Liver (tissue), 9 donors: ENCODE measurements around the gene GARIN1A. TPM values are rescaled to one million over a fixed set of nuclear protein-coding genes. Genes with fewer than 3 reads are reported as not detected.

Source experiments
- DNase-seq: peaks from one replicate; pipeline ENCODE4 v3.0.0-alpha.2; 2017; ENCODE audit warnings: low spot score
- H3K27ac ChIP-seq, 2 donors: one replicate each; pipeline ENCODE4 v1.7.0; 2013; ENCODE audit warnings: inconsistent platforms in 2 of 2, low read length in 2 of 2, control low read depth in 1 of 2, low read depth in 1 of 2, mild to moderate bottlenecking in 1 of 2
- H3K27me3 ChIP-seq, 4 donors: one replicate each; pipeline versions ENCODE4 v1.6.1 to v1.7.0; 2013; ENCODE audit warnings: low read length in 3 of 4, inconsistent platforms in 1 of 4, mild to moderate bottlenecking in 1 of 4, moderate library complexity in 1 of 4; ENCODE audit not compliant: control insufficient read depth in 4 of 4, insufficient read depth in 4 of 4
- H3K36me3 ChIP-seq, 4 donors: one replicate each; pipeline versions ENCODE4 v1.6.1 to v1.7.0; 2013; ENCODE audit warnings: low read length in 3 of 4, mild to moderate bottlenecking in 3 of 4, low read depth in 1 of 4, moderate library complexity in 1 of 4; ENCODE audit not compliant: control insufficient read depth in 4 of 4, insufficient read depth in 3 of 4
- H3K4me1 ChIP-seq, 4 donors: one replicate each; pipeline versions ENCODE4 v1.6.1 to v1.7.0; 2013; ENCODE audit warnings: low read length in 3 of 4, mild to moderate bottlenecking in 3 of 4, moderate library complexity in 1 of 4; ENCODE audit not compliant: control insufficient read depth in 4 of 4, insufficient read depth in 4 of 4
- H3K4me3 ChIP-seq, 3 donors: one replicate each; pipeline versions ENCODE4 v1.6.1 to v1.7.0; 2013; ENCODE audit warnings: low read length in 3 of 3, control low read depth in 1 of 3, low read depth in 1 of 3, mild to moderate bottlenecking in 1 of 3
- H3K9ac ChIP-seq, 2 donors: one replicate each; pipeline ENCODE4 v1.7.0; 2013; ENCODE audit warnings: low read length in 2 of 2, mild to moderate bottlenecking in 2 of 2, moderate library complexity in 2 of 2, control low read depth in 1 of 2, low read depth in 1 of 2
- H3K9me3 ChIP-seq, 4 donors: one replicate each; pipeline versions ENCODE4 v1.6.1 to v1.7.0; 2013; ENCODE audit warnings: low read length in 3 of 4; ENCODE audit not compliant: control insufficient read depth in 4 of 4
- CTCF ChIP-seq: fragments of 150-350 bp; IDR thresholded peaks from 2 replicates; pipeline ENCODE4 v1.5.1; 2017; ENCODE audit warnings: improper control_type of control experiment, low read depth, low read length; ENCODE audit not compliant: missing input control
- EGR1 ChIP-seq, 2 donors: IDR thresholded peaks; 2 replicates each; pipeline ENCODE4 v1.6.1; 2016 to 2018; ENCODE audit warnings: antibody characterized with exemption in 2 of 2, low read depth in 2 of 2
- FOXA1 ChIP-seq: IDR thresholded peaks from 2 replicates; pipeline ENCODE4 v1.6.1; 2016; ENCODE audit warnings: antibody characterized with exemption
- FOXA2 ChIP-seq: IDR thresholded peaks from 2 replicates; pipeline ENCODE4 v1.6.1; 2016; ENCODE audit warnings: antibody characterized with exemption
- GABPA ChIP-seq, 2 donors: IDR thresholded peaks in 1 of 2; conservative IDR thresholded peaks in 1 of 2; 2 replicates each; pipeline ENCODE4 v1.6.1; 2016; ENCODE audit warnings: antibody characterized with exemption in 2 of 2, mild to moderate bottlenecking in 1 of 2, moderate library complexity in 1 of 2
- HNF4A ChIP-seq, 2 donors: conservative IDR thresholded peaks; 2 replicates each; pipeline ENCODE4 v1.6.1; 2016; ENCODE audit warnings: antibody characterized with exemption in 2 of 2, mild to moderate bottlenecking in 2 of 2
- HNF4G ChIP-seq: IDR thresholded peaks from 2 replicates; pipeline ENCODE4 v1.6.1; 2016; ENCODE audit warnings: antibody characterized with exemption
- JUND ChIP-seq, 2 donors: IDR thresholded peaks; 2 replicates each; pipeline ENCODE4 v1.6.1; 2016; ENCODE audit warnings: antibody characterized with exemption in 2 of 2
- MAX ChIP-seq: IDR thresholded peaks from 2 replicates; pipeline ENCODE4 v1.6.1; 2016; ENCODE audit warnings: antibody characterized with exemption
- NR2F2 ChIP-seq: IDR thresholded peaks from 2 replicates; pipeline ENCODE4 v1.6.1; 2016; ENCODE audit warnings: antibody characterized with exemption
- RAD21 ChIP-seq, 2 donors: IDR thresholded peaks; 2 replicates each; pipeline ENCODE4 v1.6.1; 2016; ENCODE audit warnings: antibody characterized with exemption in 2 of 2, mild to moderate bottlenecking in 2 of 2
- REST ChIP-seq: IDR thresholded peaks from 2 replicates; pipeline ENCODE4 v1.6.1; 2016; ENCODE audit warnings: antibody characterized with exemption, mild to moderate bottlenecking
- RXRA ChIP-seq, 2 donors: IDR thresholded peaks; 2 replicates each; pipeline ENCODE4 v1.6.1; 2017 to 2018; ENCODE audit warnings: antibody characterized with exemption in 2 of 2, mild to moderate bottlenecking in 1 of 2
- TAF1 ChIP-seq: conservative IDR thresholded peaks from 2 replicates; pipeline ENCODE4 v1.6.1; 2016; ENCODE audit warnings: antibody characterized with exemption, mild to moderate bottlenecking
- YY1 ChIP-seq: IDR thresholded peaks from 2 replicates; pipeline ENCODE4 v1.6.1; 2016; ENCODE audit warnings: antibody characterized with exemption, mild to moderate bottlenecking
- ZBTB33 ChIP-seq: IDR thresholded peaks from 2 replicates; pipeline ENCODE4 v1.6.1; 2016; ENCODE audit warnings: antibody characterized with exemption
- WGBS: extraction: QIAGEN DNeasy Blood & Tissue Kit; methylation state at CpG from one replicate; pipeline ENCODE4 v1.1.7; 2013; 5-methylcytosine and 5-hydroxymethylcytosine counted together
- polyA plus RNA-seq, 2 donors: library from polyadenylated mRNA; stranded (reverse) in 1 of 2; unstranded in 1 of 2; fragments of 200-250 nt in 1 of 2; fragments of >200 nt in 1 of 2; fragmentation: Nextera tagmentation in 1 of 2; extraction: Ambion mirVana in 1 of 2; gene quantifications; one replicate each; pipeline versions ENCODE4 v1.2.1 to v1.2.3, GENCODE V29; 2013 to 2015
- total RNA-seq, 2 donors: library from RNA; depleted of rRNA; stranded (reverse); fragments of >200 nt; gene quantifications; one replicate each; pipeline ENCODE4 v1.2.3, GENCODE V29; 2014
- TF ChIP-seq, protein P1 (sequence below): IDR thresholded peaks from 2 replicates; pipeline ENCODE4 v1.6.1; 2016; ENCODE audit warnings: antibody characterized with exemption
- donor health status: healthy.
- donor health status: healthy.
- donor health status: healthy.
- donor health status: healthy.
- donor health status: healthy.

The GARIN1A gene
- total and polyA plus RNA-seq, 4 donors, result 0.08 to 0.50 (median 0.19) TPM

DNA sequence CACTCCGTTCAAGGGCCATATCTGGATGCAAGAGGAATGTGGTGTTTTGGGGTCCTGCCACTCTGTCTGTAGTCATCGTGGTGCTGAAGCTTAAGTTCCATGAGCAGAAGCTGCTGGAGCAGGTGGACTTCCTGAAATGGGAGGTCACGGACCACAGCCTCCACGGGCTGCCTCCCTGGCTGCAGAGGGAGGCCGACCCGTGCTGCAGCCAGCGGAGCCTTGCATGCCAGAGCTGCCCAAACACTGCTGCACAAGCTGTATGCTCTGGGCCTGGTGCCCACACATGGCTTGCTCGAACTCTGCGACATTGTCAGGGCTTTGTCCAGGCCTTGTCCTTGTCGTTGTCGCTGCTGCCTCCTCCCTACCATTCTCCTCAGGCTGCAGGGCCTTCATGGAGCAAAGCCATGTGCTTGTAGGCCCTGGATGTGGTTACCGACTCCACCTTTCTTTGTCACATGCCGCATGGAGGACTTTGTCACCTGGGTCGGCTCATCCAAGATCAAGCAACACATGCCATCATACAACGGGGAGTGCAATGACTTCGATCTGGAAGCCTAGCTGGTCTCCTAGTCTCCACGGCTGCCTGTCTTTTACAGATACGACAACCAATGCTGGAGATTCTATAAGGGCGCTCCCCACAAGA is 21.4 kb downstream of the GARIN1A start:
- no peaks in the 10 kb centered on the region for H3K36me3 ChIP-seq
- 91% methylated on average over 19 of the region's 19 CpGs for WGBS

DNA sequence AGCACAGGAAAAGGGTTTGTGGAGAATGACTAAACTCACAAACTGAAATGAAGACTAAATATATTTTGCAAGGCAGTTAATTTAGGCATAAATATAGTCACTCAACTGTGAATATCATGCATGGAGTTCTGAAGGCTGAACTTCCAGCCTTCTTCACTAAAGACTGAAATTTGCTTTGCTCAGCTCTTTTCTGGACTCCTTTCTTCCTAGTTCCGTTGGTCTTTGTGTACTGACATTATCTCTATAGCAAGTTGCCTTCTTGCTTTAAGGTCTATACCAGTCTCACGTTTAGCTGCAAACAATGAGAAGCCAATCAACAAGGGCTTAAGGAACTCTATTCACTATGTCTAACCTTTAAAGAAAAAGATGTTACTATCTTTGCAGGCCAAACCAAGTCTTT is 22.6 kb downstream of the GARIN1A start:
- DNase-seq, result no peak
- WGBS, result 32% methylated on average over 2 of the region's 2 CpGs
- Histone ChIP-seq H3K4me1 (peaks cover 0 to 3% (median 0%) of the 10 kb centered on the region in 4 donors), H3K27ac (no peak overlapping the region), H3K9me3 (no peaks in the 10 kb centered on the region), H3K4me3 (no peak overlapping the region), H3K9ac (no peak overlapping the region), H3K36me3 (no peaks in the 10 kb centered on the region), H3K27me3 (peaks cover 0 to 20% (median 3%) of the 10 kb centered on the region in 4 donors)
- TF ChIP-seq RXRA (IDR thresholded peaks at IDR 0.05), result no peak
- TF ChIP-seq, protein P1, sequence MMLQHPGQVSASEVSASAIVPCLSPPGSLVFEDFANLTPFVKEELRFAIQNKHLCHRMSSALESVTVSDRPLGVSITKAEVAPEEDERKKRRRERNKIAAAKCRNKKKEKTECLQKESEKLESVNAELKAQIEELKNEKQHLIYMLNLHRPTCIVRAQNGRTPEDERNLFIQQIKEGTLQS, result no peak
- TF ChIP-seq NR2F2, result no peak
- no peak for TF ChIP-seq HNF4A (conservative IDR thresholded peaks at IDR 0.05)
- no peak for TF ChIP-seq JUND (IDR thresholded peaks at IDR 0.05)
- TF ChIP-seq GABPA (IDR thresholded peaks at IDR 0.05 in 1 of 2, conservative IDR thresholded peaks at IDR 0.05 in 1 of 2), result no peak
- no peak for TF ChIP-seq MAX
- no peak for TF ChIP-seq ZBTB33
- no peak for TF ChIP-seq YY1
- TF ChIP-seq TAF1, result no peak
- TF ChIP-seq HNF4G, result no peak
- TF ChIP-seq RAD21 (IDR thresholded peaks at IDR 0.05), result no peak
- TF ChIP-seq FOXA1, result no peak
- TF ChIP-seq REST, result no peak

More for the DNA sequence above, 21.4 kb downstream of the GARIN1A start:
- no peak for DNase-seq
- Histone ChIP-seq H3K27ac (no peak overlapping the region), H3K4me1 (peaks cover 0 to 3% (median 0%) of the 10 kb centered on the region in 4 donors), H3K27me3 (peaks cover 0 to 16% (median 3%) of the 10 kb centered on the region in 4 donors), H3K9me3 (no peaks in the 10 kb centered on the region), H3K9ac (no peak overlapping the region), H3K4me3 (no peak overlapping the region)
- TF ChIP-seq YY1 (no peak), HNF4A (conservative IDR thresholded peaks at IDR 0.05) (no peak), FOXA2 (no peak), ZBTB33 (no peak), EGR1 (IDR thresholded peaks at IDR 0.05; ENCODE audit: low read depth in 2 of 2) (no peak), TAF1 (no peak), CTCF (no peak), RAD21 (IDR thresholded peaks at IDR 0.05) (no peak), JUND (IDR thresholded peaks at IDR 0.05) (no peak), HNF4G (no peak)
